ENCODE results near the gene SLC39A2.
A peak's percentile ranks its signal among the peaks of the same experiment; 100 is the strongest.
"Not testable (repeated sequence)": the region's sequence is repeated elsewhere in the genome, so short reads cannot be mapped to it uniquely, and the experiment has no call there.

SLC39A2 gene, protein sequence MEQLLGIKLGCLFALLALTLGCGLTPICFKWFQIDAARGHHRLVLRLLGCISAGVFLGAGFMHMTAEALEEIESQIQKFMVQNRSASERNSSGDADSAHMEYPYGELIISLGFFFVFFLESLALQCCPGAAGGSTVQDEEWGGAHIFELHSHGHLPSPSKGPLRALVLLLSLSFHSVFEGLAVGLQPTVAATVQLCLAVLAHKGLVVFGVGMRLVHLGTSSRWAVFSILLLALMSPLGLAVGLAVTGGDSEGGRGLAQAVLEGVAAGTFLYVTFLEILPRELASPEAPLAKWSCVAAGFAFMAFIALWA

DNA sequence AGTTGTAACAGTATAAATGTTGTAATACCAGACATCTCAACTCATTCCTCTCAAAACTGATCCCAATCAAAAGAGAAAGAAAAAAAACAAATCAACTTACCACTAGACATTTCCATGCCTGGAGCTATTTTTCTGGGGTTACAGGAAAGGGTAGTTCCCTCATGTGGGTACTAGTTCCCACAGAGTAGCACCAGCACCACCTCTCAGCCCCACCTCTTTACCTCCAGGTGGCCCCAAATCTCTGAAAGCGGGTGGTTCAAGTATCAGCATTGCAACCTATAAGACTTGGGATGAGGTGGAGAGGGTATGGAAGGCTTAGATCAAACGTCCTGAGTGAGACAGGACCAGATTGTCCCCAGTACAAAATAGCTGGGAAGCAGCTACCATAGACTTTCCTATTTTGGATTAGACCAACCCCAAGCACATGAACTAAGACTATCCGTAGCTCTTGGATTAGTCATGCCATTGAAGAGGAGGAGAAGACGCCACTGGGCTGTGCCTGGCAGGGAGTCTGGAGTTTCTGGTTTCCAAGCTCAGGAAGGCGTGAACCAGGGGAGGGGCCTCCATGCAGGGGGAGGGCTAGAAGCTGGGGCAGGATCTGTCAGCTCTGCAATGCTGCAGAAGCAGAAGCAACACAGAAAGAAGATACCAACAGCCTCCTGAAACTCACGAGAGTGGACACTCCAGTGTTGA lies at the start of gene SLC39A2:
Gene SLC39A2, plus strand, starts transcription at position 620 of the 693 bp plus-strand sequence. CDS start 154 bp downstream, outside the sequence.
- no peak for DNase-seq

DNA sequence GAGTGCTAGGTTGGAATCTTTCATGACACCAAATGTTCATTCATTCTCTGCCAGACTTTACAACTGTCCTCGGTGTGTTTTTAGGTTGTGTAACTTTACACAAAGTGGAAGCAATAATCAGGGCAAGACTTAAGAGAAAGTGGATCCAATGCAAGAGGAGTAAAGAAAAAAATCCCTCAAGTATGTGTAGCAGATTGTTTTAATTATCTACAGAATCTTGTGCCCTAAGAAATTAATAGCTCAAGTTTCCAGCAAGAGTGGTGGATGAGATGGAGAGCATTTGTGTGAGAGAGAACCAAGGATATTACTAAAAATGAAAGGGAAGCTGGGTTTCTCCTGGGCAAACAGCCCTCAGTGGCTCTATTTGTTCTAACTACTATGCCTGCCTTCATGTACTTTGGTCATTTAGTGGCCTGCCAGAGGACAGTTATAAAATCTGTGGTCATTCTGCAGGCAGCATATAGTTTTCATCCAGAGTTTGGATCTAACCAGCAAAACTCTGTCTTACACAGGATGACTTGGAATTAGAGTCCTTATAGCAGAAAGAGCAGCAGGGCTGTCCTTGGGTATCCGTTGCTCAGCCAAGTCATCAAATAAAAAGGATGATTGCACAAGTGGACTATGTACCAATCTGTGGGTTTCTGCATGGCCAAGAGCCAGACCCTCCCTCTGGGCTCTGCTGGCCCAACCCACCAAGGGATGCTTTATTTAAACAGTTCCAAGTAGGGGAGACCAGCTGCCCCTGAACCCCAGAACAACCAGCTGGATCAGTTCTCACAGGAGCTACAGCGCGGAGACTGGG lies 44.2 kb upstream of the SLC39A2 start, which contains the start of gene RNASE2:
Gene RNASE2, plus strand, starts transcription at position 752 of the 802 bp plus-strand sequence. CDS start 285 bp downstream, outside the sequence.
- not testable (repeated sequence) for DNase-seq

DNA sequence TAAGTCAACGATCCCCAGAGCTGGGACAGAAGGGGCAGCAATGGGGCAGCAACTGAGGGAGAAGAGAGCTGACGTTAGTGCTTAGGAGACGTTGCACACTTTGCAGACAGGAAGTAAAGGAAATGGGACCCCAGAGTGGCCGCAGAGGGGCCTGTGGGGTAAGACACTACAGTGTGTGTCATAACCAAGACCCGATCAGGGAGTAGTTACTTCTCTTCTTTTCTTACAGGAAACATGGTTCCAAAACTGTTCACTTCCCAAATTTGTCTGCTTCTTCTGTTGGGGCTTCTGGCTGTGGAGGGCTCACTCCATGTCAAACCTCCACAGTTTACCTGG lies 43.6 kb upstream of the SLC39A2 start:
- not testable (repeated sequence) for DNase-seq

DNA sequence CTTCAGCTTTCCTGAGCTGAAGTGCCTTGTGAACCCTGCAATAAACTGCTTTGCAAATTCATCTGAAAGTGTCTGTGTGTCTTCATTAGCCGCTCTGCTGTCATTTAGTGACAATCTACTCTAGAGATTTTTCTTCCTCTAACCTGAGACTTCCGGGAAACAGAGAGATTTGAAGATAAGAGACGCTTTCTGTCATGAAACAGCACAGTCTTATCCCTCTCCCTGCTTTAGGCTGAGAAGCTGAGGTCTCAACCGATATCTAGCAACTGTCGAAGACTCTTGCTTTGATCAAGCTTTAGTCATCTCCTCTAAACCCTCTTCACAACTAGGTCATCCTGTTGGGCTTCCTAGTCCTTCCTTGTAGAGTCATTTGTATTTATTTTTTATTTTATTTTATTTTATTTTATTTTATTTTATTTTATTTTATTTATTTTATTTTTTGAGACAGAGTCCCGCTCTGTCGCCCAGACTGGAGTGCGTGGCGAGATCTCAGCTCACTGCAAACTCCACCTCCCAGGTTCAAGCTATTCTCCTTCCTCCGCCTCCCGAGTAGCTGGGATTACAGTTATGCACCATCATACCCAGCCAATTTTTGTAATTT lies 42.6 kb upstream of the SLC39A2 start:
- no peak for DNase-seq

DNA sequence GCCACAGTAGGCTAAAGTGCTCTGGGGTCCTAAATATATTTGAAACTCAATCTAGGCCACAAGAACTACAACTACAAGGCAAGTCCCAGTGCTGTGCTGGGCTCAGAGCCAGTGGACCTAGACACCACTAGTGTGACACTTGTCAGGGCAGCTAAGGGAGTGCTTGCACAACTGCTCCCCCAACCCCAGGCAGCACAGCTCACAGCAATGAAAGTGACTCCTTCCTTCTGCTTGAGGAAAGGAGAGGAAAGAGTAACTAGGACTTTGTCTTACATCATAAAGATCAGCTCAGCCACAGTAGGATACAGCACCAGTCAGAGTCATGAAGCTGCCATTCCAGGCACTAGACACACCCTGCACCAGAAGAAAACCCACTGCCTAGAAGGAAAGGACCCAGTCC lies 40.1 kb upstream of the SLC39A2 start:
- not testable (repeated sequence) for DNase-seq

DNA sequence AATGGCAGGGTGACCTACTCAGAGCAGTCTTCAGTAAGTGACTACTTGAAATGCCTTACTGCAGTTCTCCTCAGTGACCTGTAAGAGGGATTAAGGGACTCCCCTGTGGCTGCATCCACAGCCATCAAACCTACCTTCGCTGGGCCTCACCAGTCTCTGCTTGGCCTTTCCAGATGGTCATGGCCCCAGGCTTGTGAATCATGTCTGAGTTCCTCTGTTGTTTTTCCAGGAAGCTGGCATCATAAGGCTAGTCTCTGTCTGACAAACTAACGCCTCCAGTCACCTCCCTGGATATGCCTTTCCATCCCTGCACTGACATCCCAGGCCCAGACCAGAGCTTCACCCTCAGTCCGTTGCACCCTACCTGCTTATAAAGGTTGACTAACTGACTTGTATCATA lies 29.8 kb upstream of the SLC39A2 start:
- DNase-seq = no peak

DNA sequence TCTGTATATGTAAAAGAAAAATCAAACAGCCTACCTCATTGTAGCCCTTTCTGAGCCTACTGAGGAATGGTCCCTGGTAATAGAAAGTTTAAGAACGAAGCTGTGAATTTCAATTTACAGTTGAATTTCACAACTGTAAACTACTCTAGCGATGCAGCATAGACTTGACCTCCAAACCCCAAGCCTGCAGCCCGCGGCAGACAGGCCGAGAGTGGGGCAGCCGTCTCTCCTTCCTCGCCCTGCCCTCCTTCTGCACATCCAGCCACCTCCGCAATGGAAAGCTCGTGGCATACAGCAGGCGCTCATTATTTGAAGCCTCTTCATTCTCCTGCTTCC lies 28.5 kb upstream of the SLC39A2 start:
- DNase-seq = no peak

DNA sequence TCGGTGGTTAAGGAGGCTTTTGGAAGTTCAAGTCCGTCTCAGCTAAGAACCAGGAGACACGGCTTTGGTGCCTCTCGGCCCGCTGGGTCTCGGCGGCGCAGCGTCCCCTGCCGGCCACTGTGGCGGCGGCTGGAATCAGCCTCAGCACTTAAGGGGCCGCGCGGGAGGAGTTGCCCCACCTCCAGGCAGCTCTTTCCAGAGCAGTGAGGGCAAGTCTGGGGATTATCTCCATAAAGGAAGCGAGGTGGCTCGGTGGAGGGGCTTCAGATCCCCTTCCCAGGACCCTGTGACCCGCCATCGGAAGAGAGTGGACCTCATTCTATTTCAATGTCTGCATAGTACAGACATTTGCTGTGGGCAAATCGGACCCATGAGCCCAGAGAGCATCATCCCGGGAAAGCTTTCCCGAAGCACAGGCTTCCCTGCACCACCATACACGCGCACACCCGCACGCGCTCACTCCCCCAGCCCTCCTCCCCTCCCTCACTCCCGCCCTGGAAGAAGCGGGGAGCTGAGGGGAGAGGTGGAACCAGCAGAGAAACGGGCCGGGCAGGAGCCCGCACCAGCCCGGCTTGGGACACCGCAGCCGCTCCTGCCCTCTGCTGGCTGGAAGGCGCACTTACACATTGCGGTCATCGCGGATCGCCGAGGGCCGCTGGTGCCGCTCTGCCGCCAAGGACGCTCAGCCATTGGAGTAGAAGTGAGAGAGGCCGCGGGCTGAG lies 27.9 kb upstream of the SLC39A2 start:
- DNase-seq = peak; percentile 80

DNA sequence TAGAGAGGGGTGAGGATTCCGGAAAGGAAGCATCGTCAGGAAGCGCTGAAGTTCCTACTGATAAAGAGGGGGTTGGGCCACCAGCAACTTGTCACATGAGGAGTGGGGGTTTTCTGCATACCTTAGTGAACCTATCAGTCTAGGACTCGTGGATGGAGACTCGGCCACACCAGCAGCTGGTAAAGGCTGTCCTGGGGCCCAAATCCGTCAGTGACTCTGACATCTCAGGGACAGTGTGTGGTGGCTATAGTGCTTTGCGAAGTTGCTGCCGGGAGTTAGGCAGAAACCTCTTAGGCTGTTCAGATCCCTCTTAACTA lies 27.4 kb upstream of the SLC39A2 start:
- no peak for DNase-seq

DNA sequence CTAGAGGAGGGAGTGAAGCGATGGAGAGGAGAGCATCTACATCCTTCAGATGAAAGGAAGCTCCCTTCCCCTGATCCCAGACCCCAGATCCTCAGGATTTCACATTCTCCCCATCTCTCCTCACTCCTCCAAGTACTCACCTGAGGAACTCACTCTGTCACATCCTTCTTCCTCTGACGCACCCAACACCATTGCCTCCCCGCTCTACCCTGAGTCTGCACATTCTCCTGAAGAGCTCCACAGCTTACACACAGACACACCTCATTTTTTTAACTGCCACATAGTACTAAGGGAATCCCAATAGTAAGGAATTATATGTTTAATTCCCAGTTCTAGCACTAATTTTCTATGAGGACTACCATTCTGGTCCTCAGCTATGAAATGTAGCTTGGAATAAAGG lies 25.6 kb upstream of the SLC39A2 start:
- no peak for DNase-seq

DNA sequence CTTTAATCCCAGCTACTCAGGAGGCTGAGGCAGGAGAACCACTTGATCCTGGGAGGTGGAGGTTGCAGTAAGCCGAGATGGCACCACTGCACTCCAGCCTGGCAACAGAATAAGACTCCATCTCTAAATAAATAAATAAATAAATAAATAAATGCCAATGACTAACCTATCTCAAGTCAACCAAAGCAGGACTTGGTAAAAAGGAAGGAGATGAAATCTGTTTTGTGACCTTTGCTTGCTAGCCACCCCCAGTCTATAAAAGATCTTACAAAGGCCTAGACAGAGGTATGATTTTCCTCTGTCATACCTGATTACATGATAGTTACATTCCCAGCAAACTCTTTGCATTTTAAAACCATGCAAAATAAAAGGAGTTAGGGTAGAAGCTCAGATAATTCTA lies 22.8 kb upstream of the SLC39A2 start:
- no peak for DNase-seq

DNA sequence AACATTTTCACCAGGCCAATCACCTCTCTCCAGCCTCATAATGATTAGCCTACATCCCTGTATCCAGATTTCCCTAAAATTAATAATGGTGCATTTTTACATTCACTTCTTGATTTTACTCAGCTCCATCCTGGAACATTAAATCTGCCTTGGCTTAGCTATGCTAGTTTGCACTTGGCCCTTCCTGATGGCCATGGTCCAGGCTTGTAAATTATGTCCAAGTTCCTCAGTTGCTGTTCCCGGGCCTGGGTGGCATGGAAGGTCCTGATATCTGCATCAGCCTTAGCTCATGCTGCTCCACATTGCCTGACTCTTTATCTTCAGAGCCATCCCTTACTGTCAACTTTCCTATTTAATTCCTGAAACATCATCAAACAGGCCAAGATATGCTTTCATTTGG lies 20.4 kb upstream of the SLC39A2 start:
- no peak for DNase-seq

DNA sequence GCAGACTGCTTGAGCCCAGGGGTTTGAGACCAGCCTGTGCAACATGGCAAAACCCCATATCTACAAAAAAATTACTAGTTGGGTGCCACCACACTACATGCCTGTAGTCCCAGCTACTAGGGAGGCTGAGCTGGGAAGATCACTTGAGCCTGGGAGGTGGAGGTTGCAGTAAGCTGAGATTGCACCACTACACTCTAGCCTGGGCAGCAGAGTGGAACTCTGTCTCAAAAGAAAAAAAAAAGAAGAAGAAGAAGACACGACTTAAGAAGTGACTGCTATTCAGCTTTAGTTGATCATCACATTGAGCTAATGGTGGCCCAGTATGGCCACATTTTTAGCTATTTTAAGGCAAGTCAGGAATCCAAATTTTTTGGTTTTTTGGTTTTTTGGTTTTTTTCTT lies 18.2 kb upstream of the SLC39A2 start:
- DNase-seq = no peak

DNA sequence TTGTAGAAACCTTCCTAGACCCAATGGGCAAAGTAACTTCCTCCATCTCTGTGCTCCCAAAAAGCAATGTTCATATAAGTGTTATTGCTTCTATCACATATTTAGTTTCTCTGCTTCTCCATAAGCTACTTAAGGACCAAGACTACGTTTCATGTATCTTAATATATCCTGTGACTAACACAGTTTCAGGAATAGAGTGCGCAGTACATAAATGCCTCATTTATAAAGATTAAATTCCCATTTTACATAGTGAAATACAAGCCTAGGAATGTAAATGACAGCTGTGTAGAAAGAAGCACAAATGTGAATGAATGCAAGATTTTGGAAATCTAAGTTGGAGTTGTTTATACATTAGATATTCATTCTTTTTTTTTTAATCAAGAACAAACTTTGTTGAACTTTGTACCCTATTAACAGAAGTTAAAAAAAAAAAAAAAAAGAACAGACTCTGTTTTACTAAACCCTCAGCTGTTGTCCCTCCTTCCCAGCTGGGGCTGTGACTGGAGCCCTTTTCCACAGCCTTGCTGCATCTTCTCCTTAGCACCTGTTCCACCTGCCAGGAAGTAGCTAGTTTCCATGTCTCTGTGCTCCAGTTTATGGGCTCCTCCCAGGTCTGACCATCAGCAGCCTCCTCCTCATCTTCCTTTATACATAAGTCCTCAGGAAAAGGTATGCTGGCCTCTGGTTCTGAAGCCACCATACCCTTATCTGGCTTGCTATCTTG lies 16.3 kb upstream of the SLC39A2 start:
- DNase-seq = no peak

DNA sequence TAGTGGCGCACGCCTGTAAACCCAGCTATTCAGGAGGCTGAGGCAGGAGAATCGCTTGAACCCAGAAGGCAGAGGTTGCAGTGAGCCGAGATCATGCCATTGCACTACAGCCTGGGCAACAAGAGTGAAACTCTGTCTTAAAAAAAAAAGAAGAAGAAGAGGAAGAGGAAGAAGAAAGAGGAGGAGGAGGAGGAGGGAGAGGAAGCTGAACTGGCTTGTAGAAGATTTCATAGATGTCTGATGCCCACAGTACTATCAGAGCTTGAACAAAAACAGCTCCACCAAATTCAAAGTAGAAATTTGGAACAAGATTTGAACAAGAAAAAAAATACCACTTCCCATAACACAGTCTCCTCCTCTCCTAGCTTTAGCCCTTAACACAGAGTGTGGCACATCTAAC lies 13.4 kb upstream of the SLC39A2 start:
- DNase-seq = not testable (repeated sequence)

DNA sequence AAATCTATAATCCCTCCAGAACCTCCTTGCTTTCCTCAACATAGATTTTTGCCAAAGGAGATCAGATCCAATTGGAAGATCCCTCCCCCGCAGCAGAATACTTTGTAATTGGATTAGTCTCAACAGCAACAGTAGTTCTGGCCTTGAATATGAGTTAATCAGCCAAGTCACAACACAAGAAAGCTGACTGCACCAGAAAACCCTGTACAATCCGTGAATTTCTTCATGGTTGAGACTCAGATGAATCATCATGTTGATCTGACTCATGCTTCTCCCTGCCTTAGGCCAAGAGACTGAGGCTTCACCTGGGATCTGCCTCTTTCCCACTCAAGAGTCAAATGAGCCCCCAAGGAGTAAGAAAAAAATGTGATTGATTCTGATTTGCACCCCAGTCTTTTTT lies 12.3 kb upstream of the SLC39A2 start:
- no peak for DNase-seq

DNA sequence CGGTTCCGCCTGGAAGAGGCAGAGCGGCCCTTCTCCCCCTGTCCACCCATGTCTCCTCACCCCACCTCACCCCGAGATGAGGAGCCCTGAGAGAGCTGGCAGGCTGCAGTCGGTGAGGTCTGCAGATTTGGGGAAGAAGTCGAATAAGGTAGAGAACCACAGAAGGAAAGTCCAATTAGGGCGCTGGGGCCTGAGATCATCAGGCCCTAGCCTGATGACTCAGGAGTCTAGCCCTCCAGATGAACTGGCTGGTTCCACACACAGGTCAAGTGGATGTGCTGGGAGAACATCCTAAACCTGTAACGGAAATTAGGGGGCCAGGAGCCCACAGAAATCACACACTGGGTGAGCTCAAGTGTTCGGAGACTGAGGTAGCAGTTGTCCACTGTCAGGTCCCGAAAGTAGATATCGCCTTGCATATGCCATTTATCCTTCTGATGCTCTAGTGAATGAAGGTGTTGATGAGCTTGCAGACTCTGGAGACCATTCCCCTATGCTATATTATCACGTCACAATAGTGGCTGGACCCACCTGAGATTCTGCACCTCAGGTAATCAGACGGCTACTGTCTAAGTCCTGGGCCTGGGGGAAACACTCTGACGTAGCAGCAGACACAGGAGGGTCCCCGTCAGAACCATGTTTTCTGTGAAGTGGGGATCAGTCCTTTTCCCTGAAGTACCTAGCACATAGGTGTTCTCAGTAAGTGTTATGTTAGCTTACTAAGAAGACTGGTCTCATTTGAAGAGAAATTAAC lies 10.2 kb upstream of the SLC39A2 start:
- no peak for DNase-seq

DNA sequence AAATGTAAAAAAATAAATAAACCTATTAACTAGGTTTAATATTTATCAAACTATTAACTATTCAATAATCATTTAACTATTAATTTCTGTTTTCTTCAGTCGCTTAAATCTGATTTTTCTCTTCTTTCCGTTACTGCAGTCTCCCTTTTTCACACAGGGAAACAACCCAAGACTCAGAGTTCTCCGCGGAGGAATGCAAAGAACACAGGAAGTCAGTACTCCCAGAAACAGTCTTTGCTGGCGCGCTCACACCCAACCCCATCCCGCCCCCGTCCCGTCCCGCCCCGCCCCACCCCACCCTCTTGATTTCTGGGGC lies 9.7 kb upstream of the SLC39A2 start:
- no peak for DNase-seq

DNA sequence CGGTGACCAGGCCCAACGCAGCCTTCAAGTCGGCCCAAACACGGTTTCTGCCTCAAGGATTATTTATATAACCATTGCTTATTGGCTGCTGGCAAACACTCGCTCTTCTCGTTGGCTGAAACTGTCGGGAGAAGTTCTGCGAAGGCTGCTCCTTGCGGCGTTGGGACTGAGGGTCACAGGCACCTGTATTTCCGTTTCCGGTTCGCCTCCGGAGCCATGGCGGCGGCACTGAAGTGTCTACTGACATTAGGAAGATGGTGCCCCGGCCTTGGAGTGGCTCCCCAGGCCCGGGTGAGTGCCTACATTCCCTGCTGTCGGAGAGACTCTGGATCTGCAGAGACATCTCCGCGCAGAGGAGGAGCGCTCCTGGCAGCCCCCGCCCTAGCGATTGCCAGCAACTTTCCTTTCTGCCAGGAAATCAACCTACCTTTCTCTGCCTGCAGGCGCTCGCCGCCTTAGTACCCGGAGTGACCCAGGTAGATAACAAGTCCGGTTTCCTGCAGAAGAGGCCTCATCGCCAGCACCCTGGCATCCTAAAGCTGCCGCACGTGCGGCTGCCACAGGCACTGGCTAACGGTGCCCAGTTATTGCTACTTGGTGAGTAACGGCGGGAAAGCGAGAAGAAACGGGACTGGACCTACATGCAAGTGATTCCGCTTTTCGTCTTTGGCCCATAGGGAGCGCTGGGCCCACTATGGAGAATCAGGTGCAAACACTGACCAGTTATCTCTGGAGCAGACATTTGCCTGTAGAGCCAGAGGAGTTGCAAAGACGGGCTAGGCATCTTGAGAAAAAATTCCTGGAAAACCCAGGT lies 9.1 kb upstream of the SLC39A2 start, which contains the start of gene METTL17:
Gene METTL17, plus strand, starts transcription at position 194 of the 814 bp plus-strand sequence. Its CDS starts 23 bp downstream, at position 217.
- peak; percentile 88 for DNase-seq

DNA sequence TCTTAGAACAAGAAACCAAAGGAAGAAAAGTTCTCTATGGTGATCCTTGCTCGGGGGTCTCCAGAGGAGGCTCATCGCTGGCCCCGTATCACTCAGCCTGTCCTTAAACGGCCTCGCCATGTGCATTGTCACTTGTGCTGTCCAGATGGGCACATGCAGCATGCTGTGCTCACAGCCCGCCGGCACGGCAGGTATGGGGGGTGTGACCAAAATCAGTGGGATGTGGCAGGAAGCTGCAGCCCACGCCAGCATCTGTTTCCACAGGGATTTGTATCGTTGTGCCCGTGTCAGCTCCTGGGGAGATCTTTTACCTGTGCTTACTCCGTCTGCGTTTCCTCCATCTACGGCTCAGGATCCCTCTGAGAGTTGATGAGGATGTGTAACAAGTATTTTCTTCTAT lies 2.6 kb upstream of the SLC39A2 start:
- no peak for DNase-seq

DNA sequence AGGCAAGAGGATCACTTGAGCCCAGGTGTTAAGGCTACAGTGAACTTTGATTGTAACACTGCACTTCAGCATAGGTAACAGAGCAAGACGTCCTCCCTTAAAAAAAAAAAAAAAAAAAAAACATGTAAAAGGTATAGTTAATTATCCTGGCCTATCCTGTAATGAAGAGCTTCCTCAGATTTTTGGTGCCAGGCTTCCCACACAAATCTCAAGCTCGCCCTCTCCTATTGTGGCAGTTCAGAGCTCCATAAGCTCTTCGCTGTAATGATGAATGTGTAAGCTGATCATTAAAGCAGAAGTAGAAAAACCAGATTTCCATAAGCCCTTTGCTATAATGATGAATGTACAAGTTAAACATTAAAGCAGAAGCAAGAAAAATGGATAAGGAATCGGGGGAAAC lies 2.0 kb upstream of the SLC39A2 start:
- no peak for DNase-seq

Data from CD4-positive, alpha-beta T cell treated with Interleukin-15 for 1 hour (primary cell).